Gastrocnemius medialis (tissue), 4 donors: ENCODE measurements around the gene EPB41L1. TPM values are rescaled to one million over a fixed set of nuclear protein-coding genes. Genes with fewer than 3 reads are reported as not detected.
A peak's percentile ranks its signal among the peaks of the same experiment; 100 is the strongest.

Source experiments
- ATAC-seq, 2 donors: fragments of 150-250 bp; one replicate each; pipeline ENCODE4 v1.9.1; 2016
- DNase-seq, 2 donors: peaks; one replicate each; pipeline ENCODE4 v3.0.0-alpha.2; 2019
- H3K27ac ChIP-seq, 4 donors: fragments of 200-600 bp; sonication (generic); 1 replicate in 1 of 4; 2 replicates in 3 of 4; pipeline ENCODE4 v1.5.1; 2016 to 2018; ENCODE audit warnings: mild to moderate bottlenecking in 2 of 4, moderate library complexity in 1 of 4
- H3K27me3 ChIP-seq, 3 donors: fragments of 200-600 bp; sonication (generic) in 2 of 3; 1 replicate in 1 of 3; 2 replicates in 2 of 3; pipeline versions ENCODE4 v1.5.1 to v1.6.0; 2016 to 2019; ENCODE audit warnings: mild to moderate bottlenecking in 1 of 3, moderate library complexity in 1 of 3
- H3K36me3 ChIP-seq, 2 donors: fragments of 200-600 bp; sonication (generic) in 1 of 2; one replicate each; pipeline ENCODE4 v1.5.1; 2017 to 2018
- H3K4me1 ChIP-seq, 2 donors: fragments of 200-600 bp; sonication (generic) in 1 of 2; one replicate each; pipeline ENCODE4 v1.5.1; 2016 to 2017; ENCODE audit warnings: mild to moderate bottlenecking in 2 of 2
- H3K4me3 ChIP-seq, 4 donors: fragments of 200-600 bp; sonication (generic) in 3 of 4; 1 replicate in 1 of 4; 2 replicates in 3 of 4; pipeline ENCODE4 v1.5.1; 2016 to 2019; ENCODE audit warnings: mild to moderate bottlenecking in 2 of 4
- H3K9me3 ChIP-seq, 3 donors: fragments of 200-600 bp; sonication (generic) in 2 of 3; 1 replicate in 1 of 3; 2 replicates in 2 of 3; pipeline ENCODE4 v1.5.1; 2016 to 2019
- CTCF ChIP-seq, 5 experiments: fragments of 450-650 bp in 3 of 5; fragments of 200-600 bp in 2 of 5; sonication (generic) in 2 of 5; IDR thresholded peaks in 4 of 5; conservative IDR thresholded peaks in 1 of 5; 1 replicate in 4 of 5; 2 replicates in 1 of 5; pipeline ENCODE4 v1.5.1; 2016 to 2019; ENCODE audit warnings: antibody characterized with exemption in 5 of 5, mild to moderate bottlenecking in 3 of 5, moderate library complexity in 3 of 5
- POLR2A ChIP-seq, 2 donors: fragments of 450-650 bp; IDR thresholded peaks; one replicate each; pipeline ENCODE4 v1.6.1; 2017; ENCODE audit warnings: antibody characterized with exemption in 2 of 2, mild to moderate bottlenecking in 2 of 2, moderate library complexity in 2 of 2
- in situ Hi-C, 4 donors: fragments of 200-750 bp; cut with MboI; loops; one replicate each; pipeline versions ENCODE4 v1.15.0 to v1.8.0; 2017; ENCODE audit warnings: low sequenced_read_pairs in 4 of 4
- intact Hi-C: fragments of 100-400 bp; cut with DNase I; formaldehyde crosslinking; loops from one replicate; pipeline ENCODE4 v1.15.1; 2023; ENCODE audit warnings: low total_unique reads
- total RNA-seq, 4 donors: library from RNA; depleted of rRNA; stranded (reverse); fragments of >200 nt; gene quantifications; one replicate each; pipeline versions ENCODE4 v1.1.0 to v1.2.3, GENCODE V29; 2016

EPB41L1 gene
- total RNA-seq, 4 donors from 2014 or later, result 2.3 to 11.4 (median 7.4) TPM

DNA sequence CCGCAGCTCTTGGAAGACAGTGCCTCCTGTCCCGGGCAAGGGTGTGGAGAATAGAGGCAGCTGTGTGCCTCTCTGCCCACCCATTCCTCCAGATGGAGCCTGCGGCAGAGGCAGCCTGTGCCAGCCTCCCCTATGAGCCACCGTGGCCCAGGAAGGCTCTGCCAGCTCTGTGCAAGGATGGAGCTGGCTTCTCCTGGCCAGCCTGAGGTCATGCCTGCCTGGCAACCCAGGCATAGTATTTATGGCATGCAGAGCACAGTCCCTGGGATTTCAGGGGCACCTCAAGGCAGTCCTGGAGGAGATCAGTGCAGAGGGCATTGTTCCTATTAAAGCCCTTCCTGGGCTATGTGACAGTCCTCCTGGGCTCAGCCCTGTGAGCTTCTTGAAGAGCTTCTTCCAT is 1.5 kb downstream of the EPB41L1 start:
- ATAC-seq (no peak), DNase-seq (no peak)

GRCh38 chr20:36157610-36158009 is 3.1 kb downstream of the EPB41L1 start:
- Histone ChIP-seq H3K4me1 (peaks cover 7 to 13% of the 10 kb centered on the region in 2 donors), H3K9me3 (no peaks in the 10 kb centered on the region), H3K4me3 (no peak overlapping the region), H3K36me3 (no peaks in the 10 kb centered on the region), H3K27me3 (no peaks in the 10 kb centered on the region), H3K27ac (no peak overlapping the region)
- ATAC-seq (no peak), DNase-seq (no peak)
- in situ Hi-C loops (no loop called here), intact Hi-C loops (no loop called here)
- TF ChIP-seq CTCF (IDR thresholded peaks at IDR 0.05 in 4 of 5, conservative IDR thresholded peaks at IDR 0.05 in 1 of 5) (no peak), POLR2A (IDR thresholded peaks at IDR 0.05) (no peak)

More for the DNA sequence above, 1.5 kb downstream of the EPB41L1 start:
- no peak for TF ChIP-seq POLR2A (IDR thresholded peaks at IDR 0.05)
- H3K4me3 ChIP-seq, result peak overlapping the region in 1 of 4 donors; percentile 59
- no peaks in the 10 kb centered on the region for H3K9me3 ChIP-seq
- H3K27ac ChIP-seq, result peak overlapping the region in 1 of 4 donors; percentile 62
- intact Hi-C loops (loop anchor here (1.0 kb wide), 1 partner anchor 43 kb away; no protein-coding TSS in a partner anchor), in situ Hi-C loops (no loop called here)
- peaks cover 7 to 13% of the 10 kb centered on the region in 2 donors for H3K4me1 ChIP-seq
- H3K36me3 ChIP-seq, result no peaks in the 10 kb centered on the region
- H3K27me3 ChIP-seq, result no peaks in the 10 kb centered on the region

- Histone ChIP-seq H3K27ac (no peak overlapping the region), H3K4me3 (no peak overlapping the region), H3K4me1 (peaks cover 7 to 13% of the 10 kb centered on the region in 2 donors), H3K27me3 (no peaks in the 10 kb centered on the region), H3K36me3 (no peaks in the 10 kb centered on the region), H3K9me3 (no peaks in the 10 kb centered on the region)
- in situ Hi-C loops (no loop called here), intact Hi-C loops (no loop called here)
- DNase-seq (no peak), ATAC-seq (no peak)
- TF ChIP-seq POLR2A (IDR thresholded peaks at IDR 0.05) (no peak), CTCF (IDR thresholded peaks at IDR 0.05 in 4 of 5, conservative IDR thresholded peaks at IDR 0.05 in 1 of 5) (no peak)
Measured at GRCh38 chr20:36158160-36158741, 3.7 kb downstream of the EPB41L1 start.

DNA sequence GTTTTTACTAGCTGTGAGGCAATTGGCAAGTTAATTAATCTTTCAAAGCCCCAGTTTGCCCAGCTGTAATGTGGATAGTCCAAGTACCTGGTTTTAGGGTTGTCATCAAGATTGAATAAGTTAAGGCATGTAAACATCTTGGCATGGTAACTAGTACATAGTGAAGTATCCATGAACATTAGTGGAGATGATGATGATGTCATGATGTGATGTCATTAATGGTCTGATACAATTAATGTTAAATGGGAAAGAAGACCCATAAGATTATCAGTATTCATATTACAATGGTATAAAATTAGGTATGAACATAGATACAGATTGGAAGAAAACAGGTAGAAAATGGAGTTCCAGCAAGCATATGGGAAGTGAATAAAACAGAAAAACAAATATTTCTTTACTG is 5.3 kb downstream of the EPB41L1 start:
- no peak for TF ChIP-seq CTCF (IDR thresholded peaks at IDR 0.05 in 4 of 5, conservative IDR thresholded peaks at IDR 0.05 in 1 of 5)
- TF ChIP-seq POLR2A (IDR thresholded peaks at IDR 0.05), result no peak
- Histone ChIP-seq H3K27me3 (no peaks in the 10 kb centered on the region), H3K9me3 (no peaks in the 10 kb centered on the region), H3K36me3 (no peaks in the 10 kb centered on the region), H3K27ac (no peak overlapping the region), H3K4me3 (no peak overlapping the region), H3K4me1 (peaks cover 5 to 6% of the 10 kb centered on the region in 2 donors)
- in situ Hi-C loops, result no loop called here
- intact Hi-C loops, result no loop called here
- ATAC-seq (no peak), DNase-seq (no peak)

DNA sequence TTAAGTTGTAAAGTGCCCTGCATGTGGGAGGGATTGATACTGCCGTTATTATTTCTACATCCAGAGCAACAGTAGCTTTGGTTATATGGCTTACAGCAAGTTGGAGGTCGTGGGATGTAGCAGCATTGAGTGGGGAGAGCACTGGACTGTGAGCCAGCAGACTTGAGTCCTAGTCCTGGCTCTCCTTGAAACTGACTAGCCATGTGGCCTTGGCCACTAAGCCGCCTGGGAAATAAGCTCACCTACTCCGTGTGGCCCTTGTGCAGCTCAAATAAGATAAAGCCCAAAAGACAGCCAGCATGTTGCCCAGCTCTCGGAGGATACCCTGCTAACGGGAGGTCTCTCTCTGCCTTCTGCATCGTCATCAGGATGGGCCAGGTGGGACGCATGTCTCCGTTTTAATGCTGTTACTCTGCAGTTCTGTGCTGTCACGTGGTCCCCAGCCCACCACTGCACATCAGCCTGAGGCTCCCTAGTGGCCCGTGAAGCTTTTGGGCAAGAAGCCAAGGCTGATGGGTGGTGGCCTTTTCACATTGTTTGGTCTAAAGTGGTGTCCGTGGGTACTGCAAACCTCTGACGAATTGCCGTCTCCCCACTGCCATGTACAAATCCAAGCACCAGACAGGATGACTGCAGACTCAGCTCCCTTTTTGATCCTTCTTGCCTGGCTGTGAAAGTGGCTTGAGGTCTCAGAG is 7.9 kb downstream of the EPB41L1 start:
- Histone ChIP-seq H3K9me3 (no peaks in the 10 kb centered on the region), H3K27ac (no peak overlapping the region), H3K4me3 (no peak overlapping the region), H3K27me3 (no peaks in the 10 kb centered on the region), H3K36me3 (no peaks in the 10 kb centered on the region), H3K4me1 (no peaks in the 10 kb centered on the region)
- TF ChIP-seq CTCF (IDR thresholded peaks at IDR 0.05 in 4 of 5, conservative IDR thresholded peaks at IDR 0.05 in 1 of 5) (no peak), POLR2A (IDR thresholded peaks at IDR 0.05) (no peak)
- intact Hi-C loops, result no loop called here
- ATAC-seq (no peak), DNase-seq (no peak)
- in situ Hi-C loops, result no loop called here
